Measurements from ENCODE around the gene BSN.

DNA sequence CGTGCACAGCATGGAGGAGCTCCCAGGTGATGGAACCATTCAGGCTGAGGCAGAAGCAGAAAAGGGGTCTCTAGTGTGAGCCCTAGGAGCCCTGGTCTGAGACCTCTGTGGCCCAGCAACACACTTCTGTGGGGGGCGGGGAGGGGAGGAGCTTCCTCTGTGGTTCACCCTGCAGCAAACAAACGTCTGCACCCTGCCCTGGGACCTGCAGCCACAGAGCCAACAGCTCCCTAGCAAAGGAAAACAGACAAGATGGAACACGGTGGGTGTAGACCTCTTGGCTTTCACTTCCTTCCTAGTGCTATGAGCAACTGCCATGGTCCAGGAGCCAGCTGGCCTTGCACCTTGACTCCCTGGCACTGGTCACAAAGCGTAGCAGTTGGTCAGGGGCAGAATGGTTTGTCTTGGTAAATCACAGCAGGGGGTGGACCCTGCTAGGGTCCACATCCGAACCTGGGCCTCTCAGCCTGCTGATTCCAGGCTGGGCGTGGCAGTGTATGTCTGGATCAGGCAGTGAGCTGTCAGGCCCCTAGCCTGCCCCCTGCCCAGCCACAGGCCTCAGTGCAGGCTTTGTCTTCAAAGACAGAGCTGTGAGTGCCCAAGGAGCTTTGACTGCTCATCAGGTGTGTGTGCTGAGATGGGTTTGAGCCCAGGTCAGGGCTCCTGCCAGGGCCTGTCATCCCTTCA lies 158.5 kb downstream of the BSN start:
- TF ChIP-seq, protein P1, sequence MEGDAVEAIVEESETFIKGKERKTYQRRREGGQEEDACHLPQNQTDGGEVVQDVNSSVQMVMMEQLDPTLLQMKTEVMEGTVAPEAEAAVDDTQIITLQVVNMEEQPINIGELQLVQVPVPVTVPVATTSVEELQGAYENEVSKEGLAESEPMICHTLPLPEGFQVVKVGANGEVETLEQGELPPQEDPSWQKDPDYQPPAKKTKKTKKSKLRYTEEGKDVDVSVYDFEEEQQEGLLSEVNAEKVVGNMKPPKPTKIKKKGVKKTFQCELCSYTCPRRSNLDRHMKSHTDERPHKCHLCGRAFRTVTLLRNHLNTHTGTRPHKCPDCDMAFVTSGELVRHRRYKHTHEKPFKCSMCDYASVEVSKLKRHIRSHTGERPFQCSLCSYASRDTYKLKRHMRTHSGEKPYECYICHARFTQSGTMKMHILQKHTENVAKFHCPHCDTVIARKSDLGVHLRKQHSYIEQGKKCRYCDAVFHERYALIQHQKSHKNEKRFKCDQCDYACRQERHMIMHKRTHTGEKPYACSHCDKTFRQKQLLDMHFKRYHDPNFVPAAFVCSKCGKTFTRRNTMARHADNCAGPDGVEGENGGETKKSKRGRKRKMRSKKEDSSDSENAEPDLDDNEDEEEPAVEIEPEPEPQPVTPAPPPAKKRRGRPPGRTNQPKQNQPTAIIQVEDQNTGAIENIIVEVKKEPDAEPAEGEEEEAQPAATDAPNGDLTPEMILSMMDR (IDR thresholded peaks at IDR 0.05) = no peak
- TF ChIP-seq POLR2A (IDR thresholded peaks at IDR 0.05) = no peak
